Liver (tissue), 9 donors: ENCODE measurements around the gene TTC1. TPM values are rescaled to one million over a fixed set of nuclear protein-coding genes. Genes with fewer than 3 reads are reported as not detected.
"Not testable (repeated sequence)": the region's sequence is repeated elsewhere in the genome, so short reads cannot be mapped to it uniquely, and the experiment has no call there.

Experiments used
- DNase-seq: peaks from one replicate; pipeline ENCODE4 v3.0.0-alpha.2; 2017; ENCODE audit warnings: low spot score
- H3K27ac ChIP-seq, 2 donors: one replicate each; pipeline ENCODE4 v1.7.0; 2013; ENCODE audit warnings: inconsistent platforms in 2 of 2, low read length in 2 of 2, control low read depth in 1 of 2, low read depth in 1 of 2, mild to moderate bottlenecking in 1 of 2
- H3K27me3 ChIP-seq, 4 donors: one replicate each; pipeline versions ENCODE4 v1.6.1 to v1.7.0; 2013; ENCODE audit warnings: low read length in 3 of 4, inconsistent platforms in 1 of 4, mild to moderate bottlenecking in 1 of 4, moderate library complexity in 1 of 4; ENCODE audit not compliant: control insufficient read depth in 4 of 4, insufficient read depth in 4 of 4
- H3K36me3 ChIP-seq, 4 donors: one replicate each; pipeline versions ENCODE4 v1.6.1 to v1.7.0; 2013; ENCODE audit warnings: low read length in 3 of 4, mild to moderate bottlenecking in 3 of 4, low read depth in 1 of 4, moderate library complexity in 1 of 4; ENCODE audit not compliant: control insufficient read depth in 4 of 4, insufficient read depth in 3 of 4
- H3K4me1 ChIP-seq, 4 donors: one replicate each; pipeline versions ENCODE4 v1.6.1 to v1.7.0; 2013; ENCODE audit warnings: low read length in 3 of 4, mild to moderate bottlenecking in 3 of 4, moderate library complexity in 1 of 4; ENCODE audit not compliant: control insufficient read depth in 4 of 4, insufficient read depth in 4 of 4
- H3K4me3 ChIP-seq, 3 donors: one replicate each; pipeline versions ENCODE4 v1.6.1 to v1.7.0; 2013; ENCODE audit warnings: low read length in 3 of 3, control low read depth in 1 of 3, low read depth in 1 of 3, mild to moderate bottlenecking in 1 of 3
- H3K9ac ChIP-seq, 2 donors: one replicate each; pipeline ENCODE4 v1.7.0; 2013; ENCODE audit warnings: low read length in 2 of 2, mild to moderate bottlenecking in 2 of 2, moderate library complexity in 2 of 2, control low read depth in 1 of 2, low read depth in 1 of 2
- H3K9me3 ChIP-seq, 4 donors: one replicate each; pipeline versions ENCODE4 v1.6.1 to v1.7.0; 2013; ENCODE audit warnings: low read length in 3 of 4; ENCODE audit not compliant: control insufficient read depth in 4 of 4
- EGR1 ChIP-seq, 2 donors: IDR thresholded peaks; 2 replicates each; pipeline ENCODE4 v1.6.1; 2016 to 2018; ENCODE audit warnings: antibody characterized with exemption in 2 of 2, low read depth in 2 of 2
- FOXA1 ChIP-seq: IDR thresholded peaks from 2 replicates; pipeline ENCODE4 v1.6.1; 2016; ENCODE audit warnings: antibody characterized with exemption
- FOXA2 ChIP-seq: IDR thresholded peaks from 2 replicates; pipeline ENCODE4 v1.6.1; 2016; ENCODE audit warnings: antibody characterized with exemption
- GABPA ChIP-seq, 2 donors: IDR thresholded peaks in 1 of 2; conservative IDR thresholded peaks in 1 of 2; 2 replicates each; pipeline ENCODE4 v1.6.1; 2016; ENCODE audit warnings: antibody characterized with exemption in 2 of 2, mild to moderate bottlenecking in 1 of 2, moderate library complexity in 1 of 2
- JUND ChIP-seq, 2 donors: IDR thresholded peaks; 2 replicates each; pipeline ENCODE4 v1.6.1; 2016; ENCODE audit warnings: antibody characterized with exemption in 2 of 2
- RAD21 ChIP-seq, 2 donors: IDR thresholded peaks; 2 replicates each; pipeline ENCODE4 v1.6.1; 2016; ENCODE audit warnings: antibody characterized with exemption in 2 of 2, mild to moderate bottlenecking in 2 of 2
- REST ChIP-seq: IDR thresholded peaks from 2 replicates; pipeline ENCODE4 v1.6.1; 2016; ENCODE audit warnings: antibody characterized with exemption, mild to moderate bottlenecking
- RXRA ChIP-seq, 2 donors: IDR thresholded peaks; 2 replicates each; pipeline ENCODE4 v1.6.1; 2017 to 2018; ENCODE audit warnings: antibody characterized with exemption in 2 of 2, mild to moderate bottlenecking in 1 of 2
- SP1 ChIP-seq: IDR thresholded peaks from 2 replicates; pipeline ENCODE4 v1.6.1; 2018; ENCODE audit warnings: antibody characterized with exemption, mild to moderate bottlenecking
- TAF1 ChIP-seq: conservative IDR thresholded peaks from 2 replicates; pipeline ENCODE4 v1.6.1; 2016; ENCODE audit warnings: antibody characterized with exemption, mild to moderate bottlenecking
- YY1 ChIP-seq: IDR thresholded peaks from 2 replicates; pipeline ENCODE4 v1.6.1; 2016; ENCODE audit warnings: antibody characterized with exemption, mild to moderate bottlenecking
- WGBS: extraction: QIAGEN DNeasy Blood & Tissue Kit; methylation state at CpG from one replicate; pipeline ENCODE4 v1.1.7; 2013; 5-methylcytosine and 5-hydroxymethylcytosine counted together
- polyA plus RNA-seq, 2 donors: library from polyadenylated mRNA; stranded (reverse) in 1 of 2; unstranded in 1 of 2; fragments of 200-250 nt in 1 of 2; fragments of >200 nt in 1 of 2; fragmentation: Nextera tagmentation in 1 of 2; extraction: Ambion mirVana in 1 of 2; gene quantifications; one replicate each; pipeline versions ENCODE4 v1.2.1 to v1.2.3, GENCODE V29; 2013 to 2015
- total RNA-seq, 2 donors: library from RNA; depleted of rRNA; stranded (reverse); fragments of >200 nt; gene quantifications; one replicate each; pipeline ENCODE4 v1.2.3, GENCODE V29; 2014
- TF ChIP-seq, protein P1 (sequence below): fragments of 150-350 bp; IDR thresholded peaks from 2 replicates; pipeline ENCODE4 v1.5.1; 2017; ENCODE audit warnings: improper control_type of control experiment, low read depth, low read length; ENCODE audit not compliant: missing input control
- TF ChIP-seq, protein P2 (sequence below): IDR thresholded peaks from 2 replicates; pipeline ENCODE4 v1.6.1; 2016; ENCODE audit warnings: antibody characterized with exemption
- donor health status: healthy.
- donor health status: healthy.
- donor health status: healthy.
- donor health status: healthy.
- donor health status: healthy.

TTC1 gene
- total and polyA plus RNA-seq, 4 donors, result 18.0 to 35.5 (median 22.2) TPM

DNA sequence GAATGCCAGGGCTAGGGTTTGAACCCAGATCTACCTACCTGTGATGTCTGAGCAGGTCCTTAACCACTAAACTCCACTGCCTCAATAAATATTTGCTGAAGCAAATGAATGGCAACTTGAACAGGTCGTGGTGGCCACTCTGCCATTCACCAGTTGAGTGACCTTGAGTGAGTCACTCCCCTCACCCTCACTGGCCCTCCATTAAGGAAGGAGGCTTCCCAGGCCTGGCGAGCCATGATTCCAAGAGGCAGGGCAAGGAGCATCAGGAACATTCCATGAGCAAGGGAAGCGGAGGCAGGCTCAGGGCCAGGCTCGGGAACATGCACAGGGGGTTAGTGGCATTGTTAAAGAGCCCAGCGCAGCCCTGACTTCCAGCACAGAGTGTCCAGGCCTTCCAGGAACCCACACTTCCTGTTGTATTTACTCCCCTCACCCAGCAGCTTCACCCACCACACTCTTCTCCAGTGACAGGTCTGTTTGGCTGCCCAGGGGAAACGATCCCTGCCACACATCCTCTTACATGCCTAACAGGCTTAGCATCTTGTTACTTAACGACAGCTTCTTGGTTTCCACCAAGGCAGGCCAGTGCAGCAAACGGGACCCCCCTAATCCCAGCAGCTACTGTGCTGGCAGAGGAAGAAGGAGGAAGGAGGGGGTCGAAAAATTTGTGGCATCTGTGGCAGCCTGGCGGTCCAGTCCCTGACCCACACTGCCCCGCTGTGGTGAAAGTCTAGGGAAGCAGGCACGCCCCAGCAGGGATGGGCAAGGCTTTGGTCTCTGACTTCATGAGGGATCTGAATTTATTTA, 43.7 kb upstream of the TTC1 start:
- Histone ChIP-seq H3K9ac (no peak overlapping the region), H3K9me3 (no peaks in the 10 kb centered on the region), H3K4me3 (no peak overlapping the region), H3K27ac (no peak overlapping the region), H3K27me3 (no peaks in the 10 kb centered on the region), H3K36me3 (no peaks in the 10 kb centered on the region), H3K4me1 (no peaks in the 10 kb centered on the region)
- no peak for TF ChIP-seq FOXA2
- no peak for TF ChIP-seq REST
- TF ChIP-seq TAF1, result no peak
- TF ChIP-seq GABPA (IDR thresholded peaks at IDR 0.05 in 1 of 2, conservative IDR thresholded peaks at IDR 0.05 in 1 of 2), result no peak
- TF ChIP-seq, protein P1, sequence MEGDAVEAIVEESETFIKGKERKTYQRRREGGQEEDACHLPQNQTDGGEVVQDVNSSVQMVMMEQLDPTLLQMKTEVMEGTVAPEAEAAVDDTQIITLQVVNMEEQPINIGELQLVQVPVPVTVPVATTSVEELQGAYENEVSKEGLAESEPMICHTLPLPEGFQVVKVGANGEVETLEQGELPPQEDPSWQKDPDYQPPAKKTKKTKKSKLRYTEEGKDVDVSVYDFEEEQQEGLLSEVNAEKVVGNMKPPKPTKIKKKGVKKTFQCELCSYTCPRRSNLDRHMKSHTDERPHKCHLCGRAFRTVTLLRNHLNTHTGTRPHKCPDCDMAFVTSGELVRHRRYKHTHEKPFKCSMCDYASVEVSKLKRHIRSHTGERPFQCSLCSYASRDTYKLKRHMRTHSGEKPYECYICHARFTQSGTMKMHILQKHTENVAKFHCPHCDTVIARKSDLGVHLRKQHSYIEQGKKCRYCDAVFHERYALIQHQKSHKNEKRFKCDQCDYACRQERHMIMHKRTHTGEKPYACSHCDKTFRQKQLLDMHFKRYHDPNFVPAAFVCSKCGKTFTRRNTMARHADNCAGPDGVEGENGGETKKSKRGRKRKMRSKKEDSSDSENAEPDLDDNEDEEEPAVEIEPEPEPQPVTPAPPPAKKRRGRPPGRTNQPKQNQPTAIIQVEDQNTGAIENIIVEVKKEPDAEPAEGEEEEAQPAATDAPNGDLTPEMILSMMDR, result peak; percentile 51
- peak in 1 of 2 donors; percentile 8 for TF ChIP-seq RXRA (IDR thresholded peaks at IDR 0.05)
- no peak for TF ChIP-seq EGR1 (IDR thresholded peaks at IDR 0.05; ENCODE audit: low read depth in 2 of 2)
- TF ChIP-seq YY1, result no peak
- no peak for TF ChIP-seq JUND (IDR thresholded peaks at IDR 0.05)
- TF ChIP-seq FOXA1, result no peak
- no peak for TF ChIP-seq SP1
- TF ChIP-seq, protein P2, sequence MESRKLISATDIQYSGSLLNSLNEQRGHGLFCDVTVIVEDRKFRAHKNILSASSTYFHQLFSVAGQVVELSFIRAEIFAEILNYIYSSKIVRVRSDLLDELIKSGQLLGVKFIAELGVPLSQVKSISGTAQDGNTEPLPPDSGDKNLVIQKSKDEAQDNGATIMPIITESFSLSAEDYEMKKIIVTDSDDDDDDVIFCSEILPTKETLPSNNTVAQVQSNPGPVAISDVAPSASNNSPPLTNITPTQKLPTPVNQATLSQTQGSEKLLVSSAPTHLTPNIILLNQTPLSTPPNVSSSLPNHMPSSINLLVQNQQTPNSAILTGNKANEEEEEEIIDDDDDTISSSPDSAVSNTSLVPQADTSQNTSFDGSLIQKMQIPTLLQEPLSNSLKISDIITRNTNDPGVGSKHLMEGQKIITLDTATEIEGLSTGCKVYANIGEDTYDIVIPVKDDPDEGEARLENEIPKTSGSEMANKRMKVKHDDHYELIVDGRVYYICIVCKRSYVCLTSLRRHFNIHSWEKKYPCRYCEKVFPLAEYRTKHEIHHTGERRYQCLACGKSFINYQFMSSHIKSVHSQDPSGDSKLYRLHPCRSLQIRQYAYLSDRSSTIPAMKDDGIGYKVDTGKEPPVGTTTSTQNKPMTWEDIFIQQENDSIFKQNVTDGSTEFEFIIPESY, result no peak
- TF ChIP-seq RAD21 (IDR thresholded peaks at IDR 0.05), result peak; percentile 77 to 88
- 54% methylated on average over 12 of the region's 12 CpGs for WGBS
- DNase-seq, result peak; percentile 47

DNA sequence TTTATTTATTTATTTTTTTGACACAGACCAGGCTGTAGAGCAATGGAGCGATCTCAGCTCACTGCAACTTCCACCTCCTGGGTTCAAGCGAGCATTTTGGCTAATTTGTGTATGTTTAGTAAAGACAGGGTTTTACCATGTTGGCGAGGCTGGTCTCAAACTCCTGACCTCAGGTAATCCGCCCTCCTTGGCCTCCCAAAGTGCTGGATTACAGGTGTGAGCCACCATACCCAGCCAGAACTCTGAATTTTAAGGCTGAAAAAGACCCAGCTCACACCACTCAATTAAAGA, 43.2 kb upstream of the TTC1 start:
- H3K4me3 ChIP-seq, H3K9me3 ChIP-seq, H3K4me1 ChIP-seq, H3K9ac ChIP-seq, H3K27ac ChIP-seq, H3K36me3 ChIP-seq, DNase-seq, H3K27me3 ChIP-seq: not testable (repeated sequence)
- 78% methylated on average over 4 of the region's 4 CpGs for WGBS
